ENCODE measurements around the gene ZC3H18.

The ZC3H18 gene

DNA sequence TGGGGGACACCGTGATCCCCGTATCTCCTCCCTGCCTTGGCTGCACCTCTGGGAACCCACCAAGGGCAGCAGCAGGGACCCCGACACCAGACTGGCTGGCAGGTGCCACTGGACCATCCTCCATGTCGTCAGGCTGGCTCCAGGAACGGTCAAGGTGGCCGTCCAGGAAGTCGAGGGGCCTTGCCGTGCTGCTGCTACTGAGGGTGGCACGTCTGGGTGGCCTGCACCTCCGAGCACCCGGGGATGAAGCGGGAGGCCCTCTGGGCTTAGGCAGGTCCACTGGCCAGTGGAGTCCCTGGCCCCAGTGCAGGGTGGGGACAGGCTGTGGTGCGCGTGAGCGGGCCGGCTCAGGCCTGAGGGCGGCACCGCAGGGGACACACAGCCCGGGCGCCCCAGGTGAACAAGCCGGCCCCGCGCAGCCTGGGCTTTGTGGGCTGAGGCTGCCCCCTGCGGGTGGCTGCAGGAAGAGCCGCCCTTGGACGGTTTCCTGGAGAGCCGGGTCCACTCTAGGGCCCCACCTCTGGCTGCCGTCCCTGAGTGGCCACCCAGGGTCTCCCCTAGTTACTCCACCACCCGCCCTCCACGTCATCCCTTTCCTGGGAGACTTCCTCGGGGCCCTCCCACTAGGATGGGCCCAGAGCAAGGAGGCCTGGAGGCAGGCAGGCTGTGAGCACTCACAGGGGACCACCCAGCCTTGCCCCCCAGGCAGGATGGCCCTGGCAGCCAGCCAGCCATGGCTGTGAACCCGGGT, 42.8 kb upstream of the ZC3H18 start:
- TF ChIP-seq, protein P1, sequence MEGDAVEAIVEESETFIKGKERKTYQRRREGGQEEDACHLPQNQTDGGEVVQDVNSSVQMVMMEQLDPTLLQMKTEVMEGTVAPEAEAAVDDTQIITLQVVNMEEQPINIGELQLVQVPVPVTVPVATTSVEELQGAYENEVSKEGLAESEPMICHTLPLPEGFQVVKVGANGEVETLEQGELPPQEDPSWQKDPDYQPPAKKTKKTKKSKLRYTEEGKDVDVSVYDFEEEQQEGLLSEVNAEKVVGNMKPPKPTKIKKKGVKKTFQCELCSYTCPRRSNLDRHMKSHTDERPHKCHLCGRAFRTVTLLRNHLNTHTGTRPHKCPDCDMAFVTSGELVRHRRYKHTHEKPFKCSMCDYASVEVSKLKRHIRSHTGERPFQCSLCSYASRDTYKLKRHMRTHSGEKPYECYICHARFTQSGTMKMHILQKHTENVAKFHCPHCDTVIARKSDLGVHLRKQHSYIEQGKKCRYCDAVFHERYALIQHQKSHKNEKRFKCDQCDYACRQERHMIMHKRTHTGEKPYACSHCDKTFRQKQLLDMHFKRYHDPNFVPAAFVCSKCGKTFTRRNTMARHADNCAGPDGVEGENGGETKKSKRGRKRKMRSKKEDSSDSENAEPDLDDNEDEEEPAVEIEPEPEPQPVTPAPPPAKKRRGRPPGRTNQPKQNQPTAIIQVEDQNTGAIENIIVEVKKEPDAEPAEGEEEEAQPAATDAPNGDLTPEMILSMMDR (IDR thresholded peaks at IDR 0.05; ENCODE audit: low read depth, low read length, poor library complexity, severe bottlenecking): peak; percentile 86
- no peak for TF ChIP-seq EZH2phosphoT487 (IDR thresholded peaks at IDR 0.05; ENCODE audit: borderline replicate concordance, low read length)
- Histone ChIP-seq H3K79me2 (ENCODE audit: control insufficient read depth, low read length) (no peaks in the 10 kb centered on the region), H3F3A (ENCODE audit: control insufficient read depth, insufficient read depth) (peaks cover 8% of the 10 kb centered on the region), H3K27ac (ENCODE audit: low read depth, low read length) (no peak overlapping the region), H3K9me2 (replicated peaks; ENCODE audit: control insufficient read depth, low read length) (no peaks in the 10 kb centered on the region), H4K20me1 (ENCODE audit: control insufficient read depth, insufficient read depth, low read depth, low read length) (no peaks in the 10 kb centered on the region), H3K4me2 (ENCODE audit: low read length) (no peak overlapping the region), H3K36me3 (ENCODE audit: control insufficient read depth, low read length) (no peaks in the 10 kb centered on the region), H3K27me3 (ENCODE audit: control insufficient read depth, low read length) (no peaks in the 10 kb centered on the region), H3K9me3 (ENCODE audit: control insufficient read depth, insufficient read depth, low read length) (no peaks in the 10 kb centered on the region), H3K4me1 (ENCODE audit: control insufficient read depth, low read length) (no peaks in the 10 kb centered on the region), H3K4me3 (ENCODE audit: low read length) (no peak overlapping the region)

DNA sequence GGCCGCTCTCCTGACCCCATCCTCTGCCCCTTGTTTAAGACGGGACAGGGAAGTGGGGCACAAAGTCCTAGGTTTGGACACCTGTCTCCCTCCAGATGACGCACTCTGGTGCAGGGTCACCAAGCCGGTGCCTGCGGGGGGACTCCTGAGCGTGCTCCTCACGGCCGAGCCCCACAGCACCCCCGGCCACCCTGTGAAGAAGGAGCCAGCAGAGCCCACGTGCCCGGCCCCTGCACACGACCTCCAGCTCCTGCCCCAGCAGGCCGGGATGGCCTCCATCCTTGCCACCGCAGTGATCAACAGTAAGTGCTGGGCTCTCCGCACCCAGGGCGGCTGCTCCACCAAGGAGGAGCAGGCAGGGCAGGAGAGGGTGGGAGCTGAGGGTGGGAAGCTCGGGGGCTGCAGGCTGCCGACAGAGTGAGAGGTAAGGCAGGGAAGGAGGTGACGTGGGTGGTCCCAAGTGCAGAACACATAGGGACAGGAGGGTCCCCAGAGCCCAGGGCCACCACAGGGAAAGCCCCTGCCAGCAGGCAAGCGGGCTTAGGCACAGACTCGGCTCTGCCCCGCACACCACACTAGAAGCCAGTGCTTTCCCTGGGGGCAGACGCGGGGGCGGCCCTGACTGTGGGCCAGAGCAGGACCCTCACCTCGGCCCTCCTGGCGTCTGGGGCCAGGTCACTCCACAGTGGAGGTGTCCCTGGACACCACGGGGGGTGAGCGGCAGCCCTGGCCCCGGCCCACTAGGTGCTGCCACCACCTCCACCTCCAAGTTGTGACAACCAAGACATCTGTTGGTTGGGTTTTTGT, 42.1 kb upstream of the ZC3H18 start:
- no peaks in the 10 kb centered on the region for H4K20me1 ChIP-seq (ENCODE audit: control insufficient read depth, insufficient read depth, low read depth, low read length)
- H3K4me1 ChIP-seq (ENCODE audit: control insufficient read depth, low read length): no peaks in the 10 kb centered on the region
- H3K9me3 ChIP-seq (ENCODE audit: control insufficient read depth, insufficient read depth, low read length): no peaks in the 10 kb centered on the region
- H3F3A ChIP-seq (ENCODE audit: control insufficient read depth, insufficient read depth): peaks cover 8% of the 10 kb centered on the region
- no peak overlapping the region for H3K4me2 ChIP-seq (ENCODE audit: low read length)
- H3K27ac ChIP-seq (ENCODE audit: low read depth, low read length): no peak overlapping the region
- H3K4me3 ChIP-seq (ENCODE audit: low read length): no peak overlapping the region
- no peaks in the 10 kb centered on the region for H3K27me3 ChIP-seq (ENCODE audit: control insufficient read depth, low read length)
- H3K79me2 ChIP-seq (ENCODE audit: control insufficient read depth, low read length): no peaks in the 10 kb centered on the region
- H3K36me3 ChIP-seq (ENCODE audit: control insufficient read depth, low read length): no peaks in the 10 kb centered on the region
- TF ChIP-seq EZH2phosphoT487 (IDR thresholded peaks at IDR 0.05; ENCODE audit: borderline replicate concordance, low read length): no peak
- TF ChIP-seq, protein P1 (IDR thresholded peaks at IDR 0.05; ENCODE audit: low read depth, low read length, poor library complexity, severe bottlenecking): no peak
- no peaks in the 10 kb centered on the region for H3K9me2 ChIP-seq (replicated peaks; ENCODE audit: control insufficient read depth, low read length)

DNA sequence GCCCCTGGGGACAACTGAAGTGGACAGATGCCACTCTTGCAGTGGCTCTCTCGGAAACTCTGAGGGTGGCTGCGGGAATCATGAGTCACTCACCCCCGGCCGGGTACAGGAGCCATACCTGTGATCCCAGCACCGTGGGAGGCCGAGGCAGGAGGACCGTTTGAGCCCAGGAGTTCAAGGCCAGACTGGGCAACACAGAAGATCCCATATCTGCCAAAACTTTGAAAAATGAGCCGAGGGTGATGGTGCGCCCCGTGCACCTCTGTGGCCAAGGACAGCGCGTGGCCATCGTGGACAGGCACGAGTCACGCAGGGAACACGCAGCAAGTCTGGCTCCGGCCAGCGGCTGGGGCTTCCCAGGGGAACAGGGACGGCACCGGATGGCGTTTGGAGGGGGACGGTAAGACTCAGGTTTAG, 41.3 kb upstream of the ZC3H18 start:
- Histone ChIP-seq H3K4me3 (ENCODE audit: low read length) (no peak overlapping the region), H4K20me1 (ENCODE audit: control insufficient read depth, insufficient read depth, low read depth, low read length) (no peaks in the 10 kb centered on the region), H3K27ac (ENCODE audit: low read depth, low read length) (no peak overlapping the region), H3K9me2 (replicated peaks; ENCODE audit: control insufficient read depth, low read length) (no peaks in the 10 kb centered on the region), H3K4me1 (ENCODE audit: control insufficient read depth, low read length) (no peaks in the 10 kb centered on the region), H3K36me3 (ENCODE audit: control insufficient read depth, low read length) (no peaks in the 10 kb centered on the region), H3K79me2 (ENCODE audit: control insufficient read depth, low read length) (no peaks in the 10 kb centered on the region), H3K4me2 (ENCODE audit: low read length) (no peak overlapping the region), H3K9me3 (ENCODE audit: control insufficient read depth, insufficient read depth, low read length) (no peaks in the 10 kb centered on the region), H3K27me3 (ENCODE audit: control insufficient read depth, low read length) (no peaks in the 10 kb centered on the region), H3F3A (ENCODE audit: control insufficient read depth, insufficient read depth) (peaks cover 8% of the 10 kb centered on the region)
- no peak for TF ChIP-seq EZH2phosphoT487 (IDR thresholded peaks at IDR 0.05; ENCODE audit: borderline replicate concordance, low read length)
- TF ChIP-seq, protein P1 (IDR thresholded peaks at IDR 0.05; ENCODE audit: low read depth, low read length, poor library complexity, severe bottlenecking): no peak
